ENCODE data around the gene ZNF133.
"Not testable (repeated sequence)": the region's sequence is repeated elsewhere in the genome, so short reads cannot be mapped to it uniquely, and the experiment has no call there.

Gene ZNF133

DNA sequence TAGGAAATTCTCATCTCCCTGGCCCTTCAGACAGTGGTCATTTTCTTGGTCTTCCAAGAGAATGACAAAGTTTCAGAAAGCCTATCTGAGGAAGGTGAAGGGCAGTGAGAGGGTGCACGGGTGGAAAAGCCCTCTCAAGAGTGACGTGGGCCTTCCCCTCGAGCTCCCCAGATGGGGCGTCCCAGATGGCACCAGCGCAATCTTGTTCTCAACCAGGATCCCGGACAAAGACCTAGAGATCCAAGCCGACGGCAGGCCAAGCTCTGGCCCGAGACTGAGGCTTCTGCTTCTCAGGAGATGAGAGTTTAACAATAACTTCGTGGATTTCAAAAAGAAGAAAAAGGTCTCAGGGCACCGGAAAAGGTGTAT lies 797 bp upstream of the ZNF133 start:
- DNase-seq = no peak

DNA sequence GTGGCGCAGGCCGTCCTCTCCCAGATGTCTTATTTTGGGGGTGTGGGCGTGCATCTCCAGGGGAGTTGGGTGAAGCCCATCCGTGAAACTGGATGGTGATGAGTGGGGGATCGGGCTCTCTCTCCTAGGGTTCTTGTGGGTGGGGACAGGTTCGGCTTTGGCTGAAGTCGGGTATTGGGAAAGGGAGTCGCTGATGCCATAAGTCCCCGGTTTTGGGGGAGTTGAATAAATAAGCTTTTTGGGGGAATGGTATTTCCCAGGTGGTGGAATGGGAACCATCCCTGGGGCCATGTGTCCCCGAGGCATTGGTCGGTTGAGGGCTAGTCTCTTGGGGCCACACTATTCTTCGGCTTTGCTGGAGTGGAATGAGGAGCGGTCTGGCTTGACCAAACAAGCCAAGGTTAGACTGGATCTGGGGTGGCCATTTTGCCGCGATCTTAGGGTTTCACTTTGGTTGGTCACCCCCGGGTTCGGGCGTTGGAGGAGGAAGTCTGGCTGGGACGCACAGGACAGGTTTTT lies 481 bp downstream of the ZNF133 start:
- DNase-seq = no peak

DNA sequence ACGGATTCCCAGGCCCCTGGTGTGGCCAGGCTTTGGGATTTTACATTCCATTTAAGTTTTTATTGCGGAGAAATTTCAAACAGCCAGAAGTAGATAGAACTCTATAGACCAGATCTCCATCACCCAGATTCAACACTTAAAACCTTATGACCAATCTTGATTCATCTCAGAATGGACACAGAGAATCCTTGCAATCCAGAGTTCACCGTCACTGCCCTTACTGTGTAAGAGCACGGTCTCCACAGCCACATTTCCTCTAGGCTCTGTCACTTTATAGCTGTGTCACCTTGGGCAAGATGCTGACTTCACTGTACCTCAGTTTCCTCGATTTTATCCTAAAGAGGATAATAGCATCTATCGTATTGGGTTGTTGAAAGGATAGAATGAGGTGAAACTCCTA lies 979 bp downstream of the ZNF133 start:
- no peak for DNase-seq

DNA sequence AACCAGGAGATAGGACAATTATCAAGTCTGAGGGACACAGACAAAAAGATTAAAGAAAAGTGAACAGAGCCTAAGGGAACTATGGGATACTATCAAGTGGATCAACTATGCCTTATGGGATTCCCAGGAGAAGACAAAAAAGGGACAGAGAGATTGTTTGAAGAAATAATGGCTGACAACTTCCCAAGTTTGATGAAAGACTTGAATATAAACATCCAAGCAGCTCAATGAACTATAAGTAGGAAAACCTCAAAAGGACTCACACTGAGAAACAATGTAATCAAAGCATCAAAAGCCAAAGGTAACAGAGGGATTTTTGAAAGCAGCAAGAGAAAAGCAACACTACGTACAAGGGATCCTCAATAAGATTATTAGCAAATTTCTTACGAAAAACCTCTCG lies 11.0 kb downstream of the ZNF133 start:
- DNase-seq = no peak

DNA sequence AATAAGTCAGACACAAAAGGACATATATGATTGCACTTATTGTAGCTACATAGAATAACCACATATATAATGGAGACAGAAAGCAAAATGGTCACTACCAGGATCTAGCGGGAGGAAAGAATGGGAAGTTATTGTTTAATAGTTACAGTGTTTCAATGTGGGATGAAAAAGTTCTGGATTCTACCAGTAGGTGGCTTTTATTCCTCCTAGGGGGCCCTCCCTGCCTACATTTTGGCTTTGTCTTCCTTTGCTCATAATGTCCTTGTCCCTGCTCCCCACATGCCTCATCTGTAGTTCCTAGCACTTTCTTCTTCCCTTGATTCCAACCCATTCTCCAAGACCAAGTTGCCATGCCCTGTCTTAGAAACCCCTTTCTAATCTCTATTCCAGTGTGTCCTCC lies 16.3 kb downstream of the ZNF133 start:
- no peak for DNase-seq

DNA sequence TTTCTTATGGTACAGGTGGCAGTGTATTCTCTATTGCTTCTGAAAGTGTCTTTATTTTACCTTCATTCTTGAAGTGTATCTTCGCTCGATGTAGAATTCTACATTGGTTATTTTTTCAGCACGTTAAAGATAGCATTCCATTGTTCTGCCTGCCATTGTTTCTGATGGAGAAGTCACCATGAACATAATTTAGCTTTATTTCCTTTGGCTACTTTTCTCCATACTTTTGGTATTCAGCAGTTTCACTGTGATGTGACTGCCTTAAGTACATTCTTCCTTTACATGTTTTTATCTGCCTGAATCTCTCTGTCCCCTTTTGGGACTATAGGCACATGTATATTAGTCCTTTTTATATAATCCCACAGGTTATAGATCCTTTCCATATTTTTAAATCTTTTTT lies 19.0 kb downstream of the ZNF133 start:
- DNase-seq = no peak

DNA sequence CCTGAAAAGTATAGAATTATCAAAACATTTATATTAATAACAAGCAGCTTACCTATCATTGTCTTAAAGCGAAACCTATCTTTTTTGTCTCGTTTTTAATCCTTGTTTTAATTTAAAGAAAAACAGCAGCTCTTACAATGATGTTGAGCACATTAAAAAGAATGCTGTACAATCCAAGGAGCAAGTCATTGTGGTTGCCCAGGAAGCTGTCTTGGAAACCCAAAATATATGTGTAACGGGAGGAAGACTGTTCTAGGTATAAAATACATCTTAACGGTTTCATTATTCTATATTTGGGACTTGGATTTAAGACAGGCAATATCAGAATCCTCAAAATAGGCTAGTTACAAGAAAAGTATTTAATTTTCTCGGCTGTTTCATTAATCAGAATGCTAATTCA lies 21.7 kb downstream of the ZNF133 start:
- DNase-seq = no peak

DNA sequence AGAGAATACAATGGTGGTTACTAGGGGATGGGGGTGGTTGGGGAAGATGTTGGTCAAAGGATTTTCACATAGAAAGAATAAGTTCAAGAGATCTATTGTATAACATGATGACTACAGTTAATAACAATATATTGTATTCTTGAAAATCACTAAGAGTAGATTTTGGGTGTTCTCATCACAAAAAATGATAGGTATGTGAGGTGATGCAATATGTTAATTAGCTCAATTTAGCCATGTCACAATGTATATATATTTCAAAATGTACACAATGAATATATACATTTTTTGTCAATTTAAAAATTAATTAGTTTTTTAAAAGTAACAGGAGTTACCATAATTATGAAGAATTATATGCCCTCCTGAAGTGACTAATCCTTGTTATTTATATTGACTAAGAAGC lies 22.3 kb downstream of the ZNF133 start:
- no peak for DNase-seq

DNA sequence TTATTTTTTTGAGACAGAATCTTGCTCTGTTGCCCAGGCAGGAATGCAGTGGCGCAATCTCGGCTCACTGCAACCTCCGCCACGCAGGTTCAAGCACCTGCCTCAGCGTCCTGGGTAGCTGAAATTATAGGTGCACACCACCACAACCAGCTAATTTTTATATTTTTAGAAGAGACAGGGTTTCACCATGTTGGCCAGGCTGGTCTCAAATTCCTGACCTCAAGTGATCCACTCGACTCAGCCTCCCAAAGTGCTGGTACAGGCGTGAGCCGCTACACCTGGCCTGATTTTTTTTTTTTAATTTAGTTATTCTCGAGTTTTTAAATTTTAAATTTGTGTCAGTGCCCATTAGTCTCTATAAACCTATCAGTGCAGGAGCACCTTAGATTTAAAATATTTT lies 24.4 kb downstream of the ZNF133 start:
- no peak for DNase-seq

DNA sequence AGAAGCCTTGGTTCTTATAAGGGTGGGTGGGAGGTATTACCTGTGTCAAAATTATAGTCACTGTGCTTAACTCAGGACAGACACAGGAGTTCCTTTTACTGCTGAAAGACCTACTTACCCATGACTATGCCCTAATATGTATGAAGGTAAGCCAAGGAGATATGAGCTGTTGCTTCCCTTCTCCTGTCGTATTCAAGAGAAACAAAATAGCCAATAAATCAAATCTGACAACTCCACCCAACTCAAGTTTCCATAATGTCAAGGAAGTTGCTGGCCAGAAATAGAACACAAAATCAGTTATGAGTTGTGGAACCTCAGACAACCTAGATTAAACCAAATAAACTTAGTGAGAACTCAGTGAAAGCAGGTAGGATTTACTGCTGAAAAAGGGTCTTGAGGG lies 25.1 kb downstream of the ZNF133 start:
- no peak for DNase-seq

DNA sequence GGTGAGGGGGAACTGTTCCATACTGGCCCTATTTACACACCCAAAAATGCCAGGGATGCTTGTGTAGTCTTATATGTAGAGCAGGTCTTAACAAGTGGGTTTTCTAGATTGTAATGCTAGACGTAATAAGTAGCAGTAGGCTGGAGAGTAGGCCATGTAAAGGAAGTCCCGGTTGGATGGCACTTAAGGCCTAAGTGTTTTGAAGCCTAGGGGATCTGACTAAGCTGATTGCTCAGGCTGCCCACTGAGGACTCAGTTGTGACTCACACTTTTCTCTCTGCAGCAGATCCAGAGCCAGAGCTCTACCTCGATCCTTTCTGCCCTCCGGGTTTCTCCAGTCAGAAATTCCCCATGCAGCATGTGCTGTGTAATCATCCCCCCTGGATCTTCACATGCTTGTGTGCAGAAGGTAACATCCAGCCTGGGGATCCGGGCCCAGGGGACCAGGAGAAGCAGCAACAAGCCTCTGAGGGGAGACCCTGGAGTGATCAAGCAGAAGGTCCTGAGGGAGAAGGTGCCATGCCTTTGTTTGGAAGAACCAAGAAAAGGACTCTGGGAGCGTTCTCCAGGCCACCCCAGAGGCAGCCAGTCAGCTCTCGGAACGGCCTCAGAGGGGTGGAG lies 26.6 kb downstream of the ZNF133 start:
- no peak for DNase-seq

DNA sequence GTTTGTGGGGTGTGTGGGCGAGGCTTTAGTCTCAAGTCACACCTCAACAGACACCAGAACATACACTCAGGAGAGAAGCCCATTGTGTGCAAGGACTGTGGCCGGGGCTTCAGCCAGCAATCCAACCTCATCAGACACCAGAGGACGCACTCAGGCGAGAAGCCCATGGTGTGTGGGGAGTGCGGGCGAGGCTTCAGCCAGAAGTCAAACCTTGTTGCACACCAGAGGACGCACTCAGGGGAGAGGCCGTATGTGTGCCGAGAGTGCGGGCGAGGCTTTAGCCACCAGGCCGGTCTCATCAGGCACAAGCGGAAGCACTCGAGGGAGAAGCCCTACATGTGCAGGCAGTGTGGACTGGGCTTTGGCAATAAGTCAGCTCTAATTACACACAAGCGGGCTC lies 27.8 kb downstream of the ZNF133 start:
- no peak for DNase-seq

DNA sequence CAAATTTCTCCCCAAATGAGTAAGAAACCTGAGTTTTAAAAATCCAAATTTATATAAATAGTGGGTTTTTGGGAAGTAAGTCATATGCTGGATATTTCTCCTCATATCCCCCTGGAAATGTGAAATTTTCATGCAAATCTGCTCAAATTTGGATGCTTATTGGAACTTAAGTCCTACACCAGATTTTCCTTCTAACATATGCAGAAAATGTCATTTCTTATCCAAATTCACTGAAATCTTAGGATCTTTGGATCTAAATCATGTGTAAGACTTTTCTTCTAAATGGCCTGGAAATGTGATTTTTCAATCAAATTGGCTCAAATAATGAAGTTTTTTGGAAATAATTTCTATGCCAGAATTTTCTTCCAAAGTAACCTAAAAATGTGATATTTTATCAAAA lies 33.0 kb downstream of the ZNF133 start:
- DNase-seq = no peak

DNA sequence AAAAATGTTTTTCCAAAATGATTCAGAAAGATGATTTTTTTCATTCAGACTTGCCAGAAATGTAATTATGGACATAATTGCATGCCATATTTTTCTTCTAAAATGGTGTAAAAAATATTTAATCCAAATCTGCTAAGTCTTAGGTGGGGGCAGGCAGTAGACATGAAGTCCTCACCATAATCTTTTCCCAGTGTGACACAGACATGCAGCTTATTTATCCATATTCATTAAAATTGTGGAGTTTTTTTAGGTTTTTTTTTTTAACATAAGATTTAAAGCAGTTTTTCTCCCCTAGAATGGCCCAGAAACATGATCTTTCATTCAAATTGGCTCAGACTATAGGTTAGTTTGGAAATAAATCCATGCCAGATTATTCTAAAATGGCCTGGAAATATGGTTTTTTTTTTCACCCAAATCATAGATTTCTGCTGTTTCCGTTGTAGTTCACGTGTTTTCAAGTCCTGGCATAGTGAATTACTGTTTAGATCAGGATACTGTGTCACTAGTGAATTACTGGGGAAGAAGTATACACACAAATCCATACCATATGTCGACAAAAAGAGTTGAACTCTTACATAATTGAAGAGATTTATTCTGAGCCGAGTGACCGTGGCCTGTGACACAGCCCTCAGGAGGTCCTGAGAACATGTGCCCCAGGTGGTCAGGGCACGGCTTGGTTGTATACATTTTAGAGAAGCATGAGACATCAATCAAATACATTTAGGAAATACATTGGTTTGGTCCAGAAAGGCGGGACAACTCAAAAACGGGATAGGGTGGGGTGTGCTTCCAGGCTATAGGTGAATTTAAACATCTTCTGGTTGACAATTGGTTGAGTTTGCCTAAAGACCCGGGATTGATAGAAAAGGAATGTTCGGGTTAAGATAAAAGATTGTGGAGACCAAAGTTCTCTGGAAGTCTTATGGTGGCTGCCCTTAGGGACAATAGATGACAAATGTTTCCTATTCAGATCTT lies 33.9 kb downstream of the ZNF133 start:
- no peak for DNase-seq

DNA sequence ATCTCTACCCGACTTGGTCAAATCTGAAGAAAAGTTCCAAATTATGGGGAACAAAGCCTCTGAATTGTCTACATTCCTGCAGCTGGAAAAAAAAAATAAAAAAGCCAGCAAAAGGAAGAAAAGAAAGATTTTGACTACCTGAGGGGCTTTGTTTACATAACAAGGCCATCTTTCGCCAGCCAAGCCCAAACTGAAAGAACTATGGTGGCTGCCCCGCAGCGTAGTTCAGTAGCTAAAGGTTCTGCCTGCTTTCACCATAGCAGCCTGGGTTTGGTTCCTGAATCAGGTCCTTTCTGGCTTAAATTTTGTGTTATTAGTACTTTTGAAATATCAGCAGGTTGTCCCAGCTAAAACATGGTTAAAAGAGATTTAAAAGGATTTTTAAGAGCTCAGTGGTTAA lies 35.4 kb downstream of the ZNF133 start:
- no peak for DNase-seq

DNA sequence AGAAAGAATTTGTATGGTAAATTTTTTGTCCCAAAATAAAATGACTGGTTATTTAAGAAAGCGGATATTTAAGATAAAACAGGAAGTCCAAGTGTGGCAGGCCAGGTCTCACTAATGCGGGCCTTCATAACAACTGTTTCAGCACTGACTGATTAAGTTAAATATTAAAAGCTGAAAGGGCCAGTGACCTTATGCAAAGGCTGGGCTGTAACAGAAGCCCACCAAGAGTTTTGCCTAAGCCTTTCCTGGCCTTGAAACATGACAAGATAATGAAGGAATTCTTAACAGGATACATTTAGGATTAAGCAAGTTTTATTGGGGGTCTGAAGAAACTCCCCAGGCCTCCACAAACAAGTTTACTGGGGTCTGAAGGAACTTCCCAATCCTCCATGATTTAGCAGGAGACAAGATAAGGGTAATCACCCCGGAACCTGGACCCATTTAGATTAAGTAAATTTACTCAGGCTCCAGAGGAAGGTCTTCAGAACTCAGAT lies 36.3 kb downstream of the ZNF133 start:
- DNase-seq = no peak

DNA sequence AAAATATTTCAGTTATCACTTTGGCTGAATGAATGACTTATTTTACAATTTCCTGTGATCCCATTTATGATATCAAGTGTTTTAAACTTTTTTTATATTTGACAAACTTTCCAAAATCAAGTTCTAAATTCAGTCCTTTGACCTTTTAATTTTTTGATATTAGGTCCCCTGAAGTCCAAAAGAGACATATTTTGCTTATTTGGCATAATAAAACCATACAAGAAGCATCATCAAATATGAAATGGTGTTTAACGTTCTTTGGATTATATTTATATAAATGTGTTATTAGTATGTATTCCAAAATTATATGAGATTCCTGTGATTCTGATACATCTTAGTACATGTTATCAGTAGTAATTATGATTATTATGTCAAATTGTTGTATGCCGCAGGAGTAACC lies 38.7 kb downstream of the ZNF133 start:
- no peak for DNase-seq

DNA sequence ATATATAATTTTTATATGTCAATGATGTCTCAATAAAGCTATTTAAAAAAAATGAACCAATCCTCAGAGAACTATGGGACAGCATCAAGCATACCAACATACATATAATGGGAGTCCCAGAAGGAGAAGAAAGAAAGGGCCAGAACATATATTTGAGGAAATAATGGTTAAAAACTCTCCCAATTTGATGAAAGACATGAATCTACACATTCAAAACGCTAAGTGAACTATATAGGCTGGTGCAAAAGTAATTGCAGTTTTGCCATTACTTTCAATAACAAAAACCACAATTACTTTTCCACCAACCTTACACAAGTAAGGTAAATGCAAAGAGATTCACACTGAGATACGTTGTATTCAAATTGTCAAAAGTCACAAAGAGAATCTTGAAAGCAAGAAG lies 43.4 kb downstream of the ZNF133 start:
- no peak for DNase-seq

DNA sequence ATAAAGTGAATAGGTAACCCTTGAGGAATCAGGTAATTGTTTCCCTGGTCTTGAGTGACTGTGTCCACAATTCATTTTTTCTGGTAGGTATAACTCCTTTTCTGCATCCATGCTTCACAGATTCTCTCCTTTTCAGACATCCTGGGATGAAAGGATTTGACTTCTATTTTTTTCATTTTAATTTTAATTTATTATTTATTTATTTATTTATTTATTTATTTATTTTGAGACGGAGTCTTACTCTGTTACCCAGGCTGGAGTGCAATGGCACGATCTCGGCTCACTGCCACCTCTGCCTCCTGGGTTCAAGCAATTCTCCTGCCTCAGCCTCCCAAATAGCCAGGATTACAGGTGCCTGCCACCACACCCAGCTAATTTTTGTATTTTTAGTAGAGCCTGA lies 61.4 kb downstream of the ZNF133 start:
- DNase-seq = not testable (repeated sequence)

DNA sequence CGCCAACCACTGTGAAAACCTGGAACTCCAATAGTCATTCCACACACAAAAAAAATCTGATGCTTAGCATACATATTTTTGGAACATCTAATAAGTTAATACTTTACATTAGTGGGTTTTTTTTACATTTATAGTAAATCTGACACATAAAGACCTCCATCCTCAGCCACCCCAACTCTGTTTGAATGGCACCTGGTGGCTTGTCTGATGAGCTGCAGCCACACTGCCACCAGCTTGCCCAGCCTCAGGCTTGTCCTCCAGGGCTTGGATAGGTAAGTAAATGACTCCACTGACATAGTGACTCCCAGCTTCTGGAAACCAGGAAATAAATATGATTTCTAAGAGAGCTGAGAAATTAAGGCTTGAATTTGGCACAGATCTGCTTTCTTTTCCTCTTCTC lies 71.5 kb downstream of the ZNF133 start:
- DNase-seq = no peak

DNA sequence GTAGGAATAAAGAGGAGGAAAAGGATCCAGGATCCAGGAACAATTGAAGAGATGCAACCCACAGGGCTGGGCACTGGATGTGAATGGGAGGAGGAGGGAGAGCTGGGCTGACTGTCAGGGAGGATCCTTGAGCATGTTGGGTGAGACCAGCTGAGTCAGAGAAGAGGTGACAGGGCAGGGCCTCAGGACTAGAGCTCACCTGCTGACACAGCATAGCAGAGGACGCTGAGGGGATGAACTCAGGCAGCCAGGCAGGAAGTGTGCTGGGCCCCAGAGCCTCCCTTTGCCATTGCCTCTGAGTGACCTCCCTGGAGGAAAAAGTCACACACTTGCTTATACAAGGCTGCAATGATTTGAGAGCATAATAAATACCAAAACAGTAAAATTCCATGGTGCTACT lies 72.3 kb downstream of the ZNF133 start:
- no peak for DNase-seq

DNA sequence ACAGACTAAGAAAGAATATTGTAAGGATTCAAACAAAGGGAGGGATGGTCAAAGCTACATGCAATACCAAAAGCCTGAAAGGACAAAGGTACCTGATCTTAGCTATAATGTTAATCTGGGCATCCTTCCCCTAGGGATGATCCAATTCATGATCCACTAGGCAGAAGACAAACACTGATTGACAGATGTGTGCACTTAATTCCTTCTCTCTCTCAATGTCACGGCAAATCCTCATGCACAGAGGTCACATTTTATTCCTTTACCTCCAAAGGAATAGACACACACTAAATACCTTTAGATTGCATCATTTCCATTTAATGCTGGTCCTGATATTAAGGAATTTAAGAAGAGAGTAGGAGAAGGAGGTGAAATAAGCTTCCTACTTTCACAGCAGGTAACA lies 73.4 kb downstream of the ZNF133 start:
- DNase-seq = no peak

DNA sequence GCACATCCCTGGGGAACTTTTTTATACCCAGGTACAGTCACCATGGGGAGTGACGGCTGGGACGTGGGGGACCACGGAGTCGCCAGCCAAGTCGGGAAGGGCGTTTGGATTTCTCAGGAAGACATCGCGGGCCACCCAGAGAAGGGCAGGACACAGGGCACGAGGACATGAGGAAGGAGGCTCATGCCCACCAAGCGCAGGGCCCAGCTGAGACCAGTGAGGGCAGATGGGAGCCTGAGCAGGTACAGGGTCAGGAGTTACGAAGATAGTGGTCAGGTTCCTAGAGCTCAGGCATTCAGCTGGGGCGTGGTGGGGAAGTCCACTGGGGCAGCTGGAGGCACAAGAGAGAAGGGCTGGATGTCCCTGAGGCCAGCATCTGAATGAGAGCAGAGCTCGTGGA lies 74.6 kb downstream of the ZNF133 start:
- no peak for DNase-seq

DNA sequence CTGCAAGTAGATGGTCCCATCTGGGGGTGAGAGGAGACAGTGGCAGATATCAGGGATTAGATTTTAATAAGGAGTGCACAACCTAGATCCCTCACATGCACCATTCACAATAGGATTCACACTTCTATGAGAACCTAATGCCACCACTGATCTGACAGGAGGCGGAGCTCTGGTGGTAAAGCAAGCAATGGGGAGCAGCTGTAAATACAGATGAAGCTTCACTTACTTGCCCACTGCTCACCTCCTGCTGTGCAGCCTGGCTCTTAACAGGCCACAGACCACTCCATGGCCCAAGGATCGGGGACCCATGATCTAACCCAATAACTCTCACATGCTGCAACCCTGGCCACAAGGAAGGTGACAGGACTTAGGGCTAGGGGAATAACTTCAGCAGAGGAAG lies 75.4 kb downstream of the ZNF133 start:
- no peak for DNase-seq

Data from CD4-positive, alpha-beta T cell treated with Interferon gamma for 1 hour (primary cell).